Measurements from ENCODE around the gene PNP.
"Not testable (repeated sequence)": the region's sequence is repeated elsewhere in the genome, so short reads cannot be mapped to it uniquely, and the experiment has no call there.

Gene PNP

GRCh38 chr14:20492486-20492885 lies 23.3 kb downstream of the PNP start:
- DNase-seq, result no peak

- no peak for DNase-seq
Observed at GRCh38 chr14:20493634-20494033, 24.4 kb downstream of the PNP start.

GRCh38 chr14:20494935-20495766 lies 25.9 kb downstream of the PNP start:
- no peak for DNase-seq

GRCh38 chr14:20498622-20499021 lies 29.4 kb downstream of the PNP start:
- no peak for DNase-seq

- no peak for DNase-seq
Observed at GRCh38 chr14:20499108-20499507, 29.9 kb downstream of the PNP start.

- no peak for DNase-seq
Observed at GRCh38 chr14:20499881-20500280, 30.7 kb downstream of the PNP start.

GRCh38 chr14:20501346-20501745 lies 32.1 kb downstream of the PNP start:
- DNase-seq, result no peak

GRCh38 chr14:20503898-20504297 lies 34.7 kb downstream of the PNP start:
- DNase-seq, result no peak

- DNase-seq, result not testable (repeated sequence)
Observed at GRCh38 chr14:20506276-20506675, 37.1 kb downstream of the PNP start.

- DNase-seq, result not testable (repeated sequence)
Observed at GRCh38 chr14:20506752-20507151, 37.5 kb downstream of the PNP start.

- not testable (repeated sequence) for DNase-seq
Observed at GRCh38 chr14:20507537-20507936, 38.3 kb downstream of the PNP start.

- no peak for DNase-seq
Observed at GRCh38 chr14:20508367-20508766, 39.2 kb downstream of the PNP start.

GRCh38 chr14:20512177-20512905 lies 43.1 kb downstream of the PNP start:
- DNase-seq, result no peak

- DNase-seq, result no peak
Observed at GRCh38 chr14:20515846-20516245, 46.6 kb downstream of the PNP start.

- no peak for DNase-seq
Observed at GRCh38 chr14:20516921-20517320, 47.7 kb downstream of the PNP start.

- no peak for DNase-seq
Observed at GRCh38 chr14:20522332-20522731, 53.1 kb downstream of the PNP start.

GRCh38 chr14:20524027-20524426 lies 54.8 kb downstream of the PNP start:
- DNase-seq, result no peak
